ENCODE data around the gene SLC25A43.

The SLC25A43 gene

GRCh38 chrX:119478504-119478903 is 79.4 kb downstream of the SLC25A43 start:
- H3K27ac ChIP-seq (replicated peaks): no peak overlapping the region

GRCh38 chrX:119479845-119480244 is 80.7 kb downstream of the SLC25A43 start:
- no peak for DNase-seq (ENCODE audit: low read depth in 1 of 2, low spot score in 1 of 2)
- H3K27ac ChIP-seq (replicated peaks): no peak overlapping the region
- H3K4me3 ChIP-seq (replicated peaks; ENCODE audit: insufficient read depth, low read length): no peak overlapping the region
- TF ChIP-seq REST (IDR thresholded peaks at IDR 0.05; ENCODE audit: insufficient replicate concordance, low read depth): no peak
- no peak for TF ChIP-seq GABPA (IDR thresholded peaks at IDR 0.05; ENCODE audit: low read depth)
- TF ChIP-seq POLR2AphosphoS5 (IDR thresholded peaks at IDR 0.05; ENCODE audit: low read depth): no peak
- TF ChIP-seq CTCF (IDR thresholded peaks at IDR 0.05; ENCODE audit: insufficient read depth, low read length): no peak
- TF ChIP-seq SPI1 (IDR thresholded peaks at IDR 0.05; ENCODE audit: borderline replicate concordance, low read depth): no peak
- no peaks in the 10 kb centered on the region for H3K27me3 ChIP-seq (ENCODE audit: insufficient read depth, poor library complexity, severe bottlenecking)

More at GRCh38 chrX:119478504-119478903, 79.4 kb downstream of the SLC25A43 start:
- TF ChIP-seq CTCF (IDR thresholded peaks at IDR 0.05; ENCODE audit: insufficient read depth, low read length) (no peak), SPI1 (IDR thresholded peaks at IDR 0.05; ENCODE audit: borderline replicate concordance, low read depth) (no peak), POLR2AphosphoS5 (IDR thresholded peaks at IDR 0.05; ENCODE audit: low read depth) (no peak), REST (IDR thresholded peaks at IDR 0.05; ENCODE audit: insufficient replicate concordance, low read depth) (no peak), GABPA (IDR thresholded peaks at IDR 0.05; ENCODE audit: low read depth) (no peak)
- Histone ChIP-seq H3K27me3 (ENCODE audit: insufficient read depth, poor library complexity, severe bottlenecking) (no peaks in the 10 kb centered on the region), H3K4me3 (replicated peaks; ENCODE audit: insufficient read depth, low read length) (no peak overlapping the region)
- no peak for DNase-seq (ENCODE audit: low read depth in 1 of 2, low spot score in 1 of 2)

- Histone ChIP-seq H3K27ac (replicated peaks) (no peak overlapping the region), H3K4me3 (replicated peaks; ENCODE audit: insufficient read depth, low read length) (no peak overlapping the region), H3K27me3 (ENCODE audit: insufficient read depth, poor library complexity, severe bottlenecking) (no peaks in the 10 kb centered on the region)
- TF ChIP-seq CTCF (IDR thresholded peaks at IDR 0.05; ENCODE audit: insufficient read depth, low read length) (no peak), REST (IDR thresholded peaks at IDR 0.05; ENCODE audit: insufficient replicate concordance, low read depth) (no peak), POLR2AphosphoS5 (IDR thresholded peaks at IDR 0.05; ENCODE audit: low read depth) (no peak), SPI1 (IDR thresholded peaks at IDR 0.05; ENCODE audit: borderline replicate concordance, low read depth) (no peak), GABPA (IDR thresholded peaks at IDR 0.05; ENCODE audit: low read depth) (no peak)
- DNase-seq (ENCODE audit: low read depth in 1 of 2, low spot score in 1 of 2): no peak
Measured at GRCh38 chrX:119481323-119481801, 82.2 kb downstream of the SLC25A43 start.
